GM12892 (cell line): Measurements from ENCODE around the gene FER.

ENCODE experiments used
- POLR2A ChIP-seq: IDR thresholded peaks from 2 replicates; pipeline ENCODE4 v1.6.1; 2011; ENCODE audit warnings: low read depth, low read length, control low read depth
- POLR2AphosphoS5 ChIP-seq: IDR thresholded peaks from 2 replicates; pipeline ENCODE4 v1.6.1; 2011; ENCODE audit warnings: low read depth, low read length, control low read depth
- TAF1 ChIP-seq: IDR thresholded peaks from 2 replicates; pipeline ENCODE4 v1.6.1; 2011; ENCODE audit warnings: low read depth, mild to moderate bottlenecking, control low read depth, low read length, borderline replicate concordance

DNA sequence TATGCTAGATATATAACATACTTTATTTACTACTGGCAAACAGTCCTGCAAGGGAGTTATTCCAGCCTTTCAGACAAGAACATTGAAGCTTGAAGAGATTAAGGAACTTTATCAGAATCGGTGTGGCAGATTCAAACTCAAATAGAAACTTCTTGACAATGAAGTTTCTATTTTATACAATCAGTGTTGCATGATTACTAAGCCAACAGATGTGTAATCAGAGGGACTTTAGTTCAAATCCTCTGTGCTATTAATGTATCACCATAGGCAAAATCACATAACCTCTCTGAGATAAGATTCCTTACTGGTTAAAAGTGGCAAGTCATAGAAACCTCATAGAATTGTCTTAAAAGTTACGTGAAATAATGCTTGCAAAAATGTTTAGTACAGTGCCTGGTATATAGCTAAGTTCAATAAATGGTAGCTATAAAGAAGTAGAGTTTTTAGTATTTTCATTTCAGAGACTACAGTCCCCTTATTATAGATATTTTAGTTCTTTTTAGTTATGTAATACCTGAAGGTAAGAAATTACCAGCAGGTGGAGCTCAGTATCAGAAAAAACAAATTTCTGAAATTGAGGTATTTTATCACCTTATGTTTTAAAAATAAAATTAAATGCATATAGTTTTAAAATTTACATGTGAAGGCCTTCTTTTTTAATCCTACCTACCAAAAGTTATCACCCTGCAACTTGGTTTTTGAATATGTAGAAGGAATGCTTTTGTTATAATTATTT, 172.1 kb downstream of the FER start:
- no peak for TF ChIP-seq POLR2AphosphoS5
- no peak for TF ChIP-seq POLR2A
- no peak for TF ChIP-seq TAF1
